Ascending aorta (tissue), 2 donors: ENCODE measurements around the gene PARD3B. TPM values are rescaled to one million over a fixed set of nuclear protein-coding genes. Genes with fewer than 3 reads are reported as not detected.

Experiments used
- DNase-seq, 2 donors: peaks; one replicate each; pipeline ENCODE4 v3.0.0-alpha.2; 2019; ENCODE audit warnings: low spot score in 2 of 2
- H3K27ac ChIP-seq, 2 donors: fragments of 200-600 bp; sonication (generic); one replicate each; pipeline ENCODE4 v1.5.1; 2016 to 2017; ENCODE audit warnings: mild to moderate bottlenecking in 1 of 2
- H3K27me3 ChIP-seq: fragments of 200-600 bp; sonication (generic); one replicate; pipeline ENCODE4 v1.5.1; 2017
- H3K36me3 ChIP-seq, 2 donors: fragments of 200-600 bp; sonication (generic); one replicate each; pipeline ENCODE4 v1.5.1; 2016
- H3K4me1 ChIP-seq, 2 donors: fragments of 200-600 bp; sonication (generic); one replicate each; pipeline ENCODE4 v1.5.1; 2016 to 2017; ENCODE audit warnings: mild to moderate bottlenecking in 1 of 2
- H3K4me3 ChIP-seq, 2 donors: fragments of 200-600 bp; sonication (generic); one replicate each; pipeline ENCODE4 v1.5.1; 2016 to 2017; ENCODE audit warnings: mild to moderate bottlenecking in 1 of 2
- H3K9me3 ChIP-seq, 2 donors: fragments of 200-600 bp; sonication (generic); one replicate each; pipeline ENCODE4 v1.5.1; 2016
- CTCF ChIP-seq, 3 experiments: fragments of 200-600 bp in 2 of 3; fragments of 450-650 bp in 1 of 3; sonication (generic) in 2 of 3; IDR thresholded peaks; one replicate each; pipeline ENCODE4 v1.5.1; 2016 to 2019; ENCODE audit warnings: antibody characterized with exemption in 3 of 3, mild to moderate bottlenecking in 1 of 3, moderate library complexity in 1 of 3
- intact Hi-C: fragments of 100-400 bp; cut with DNase I; formaldehyde crosslinking; loops from one replicate; pipeline ENCODE4 v1.15.1; 2023
- total RNA-seq: library from RNA; depleted of rRNA; stranded (reverse); fragments of >200 nt; gene quantifications from one replicate; pipeline ENCODE4 v1.1.0, GENCODE V29; 2016

PARD3B gene
- total RNA-seq, 1 donor from 2014 or later = 9.5 TPM

- Histone ChIP-seq H3K36me3 (no peaks in the 10 kb centered on the region), H3K4me3 (no peak overlapping the region), H3K27ac (no peak overlapping the region), H3K9me3 (no peaks in the 10 kb centered on the region), H3K27me3 (no peaks in the 10 kb centered on the region), H3K4me1 (no peaks in the 10 kb centered on the region)
- no peak for DNase-seq
- intact Hi-C loops = no loop called here
- TF ChIP-seq CTCF (IDR thresholded peaks at IDR 0.05) = no peak
These were observed 994.8 kb downstream of the PARD3B start for GRCh38 chr2:205540036-205540435.

- no peak overlapping the region for H3K4me3 ChIP-seq
- intact Hi-C loops = no loop called here
- DNase-seq = no peak
- no peak overlapping the region for H3K27ac ChIP-seq
- TF ChIP-seq CTCF (IDR thresholded peaks at IDR 0.05) = no peak
- H3K9me3 ChIP-seq = no peaks in the 10 kb centered on the region
- H3K4me1 ChIP-seq = no peaks in the 10 kb centered on the region
- no peaks in the 10 kb centered on the region for H3K36me3 ChIP-seq
- no peaks in the 10 kb centered on the region for H3K27me3 ChIP-seq
These were observed 998.1 kb downstream of the PARD3B start for GRCh38 chr2:205543262-205543843.

GRCh38 chr2:205543937-205544702 is 998.8 kb downstream of the PARD3B start:
- intact Hi-C loops = no loop called here
- Histone ChIP-seq H3K4me1 (no peaks in the 10 kb centered on the region), H3K9me3 (no peaks in the 10 kb centered on the region), H3K36me3 (no peaks in the 10 kb centered on the region), H3K27me3 (no peaks in the 10 kb centered on the region), H3K27ac (no peak overlapping the region), H3K4me3 (no peak overlapping the region)
- no peak for TF ChIP-seq CTCF (IDR thresholded peaks at IDR 0.05)
- no peak for DNase-seq

- TF ChIP-seq CTCF (IDR thresholded peaks at IDR 0.05) = no peak
- intact Hi-C loops = no loop called here
- no peaks in the 10 kb centered on the region for H3K36me3 ChIP-seq
- no peaks in the 10 kb centered on the region for H3K27me3 ChIP-seq
- H3K4me3 ChIP-seq = no peak overlapping the region
- H3K9me3 ChIP-seq = no peaks in the 10 kb centered on the region
- no peak overlapping the region for H3K27ac ChIP-seq
- no peak for DNase-seq
- H3K4me1 ChIP-seq = no peaks in the 10 kb centered on the region
These were observed 1000.9 kb downstream of the PARD3B start for GRCh38 chr2:205545971-205546816.

GRCh38 chr2:205555566-205556230 is 1010.4 kb downstream of the PARD3B start:
- intact Hi-C loops = no loop called here
- DNase-seq = no peak
- H3K27me3 ChIP-seq = no peaks in the 10 kb centered on the region
- H3K36me3 ChIP-seq = no peaks in the 10 kb centered on the region
- no peaks in the 10 kb centered on the region for H3K9me3 ChIP-seq
- no peak for TF ChIP-seq CTCF (IDR thresholded peaks at IDR 0.05)
- no peaks in the 10 kb centered on the region for H3K4me1 ChIP-seq
- H3K4me3 ChIP-seq = no peak overlapping the region
- no peak overlapping the region for H3K27ac ChIP-seq
